BJ (cell line): ENCODE measurements around the gene RAB3A. TPM values are rescaled to one million over a fixed set of nuclear protein-coding genes. Genes with fewer than 3 reads are reported as not detected.

ENCODE experiments used
- CTCF ChIA-PET: fragments of 350-600 bp; formaldehyde crosslinking; extraction: SDS; loops from one replicate; lab custom pipeline; 2021; ENCODE audit warnings: antibody characterized with exemption, inconsistent platforms; lab: Yijun Ruan, JAX
- POLR2A ChIA-PET: fragments of 300-600 bp; sonication (Branson Sonifier 250); formaldehyde crosslinking; extraction: SDS; loops from one replicate; lab custom pipeline; 2021; ENCODE audit warnings: antibody characterized with exemption; lab: Charles Lee
- DNase-seq: peaks from one replicate; pipeline ENCODE4 v3.0.0-alpha.2; 2011; ENCODE audit warnings: low read depth
- H3K27me3 ChIP-seq: 2 replicates; pipeline ENCODE4 v1.6.0; 2011; ENCODE audit warnings: low read length; ENCODE audit not compliant: control insufficient read depth, insufficient read depth
- H3K36me3 ChIP-seq: 2 replicates; pipeline ENCODE4 v1.5.1; 2011; ENCODE audit warnings: low read length; ENCODE audit not compliant: control insufficient read depth, insufficient read depth
- H3K4me3 ChIP-seq: 2 replicates; pipeline ENCODE4 v1.5.1; 2011; ENCODE audit warnings: low read depth, mild to moderate bottlenecking, control low read depth, low read length
- polyA plus RNA-seq: library from polyadenylated mRNA; depleted of rRNA; stranded (reverse); fragments of >200 nt; gene quantifications from 2 replicates; pipeline ENCODE4 v1.2.3, GENCODE V29; 2011
- TF ChIP-seq, protein P1 (sequence below): IDR thresholded peaks from 2 replicates; pipeline ENCODE4 v1.5.1; 2011; ENCODE audit warnings: low read depth, mild to moderate bottlenecking, control low read depth, inconsistent platforms, low read length, moderate library complexity; ENCODE audit not compliant: insufficient read depth

The RAB3A gene
- polyA plus RNA-seq, 1 experiment, result 2.0 TPM

DNA sequence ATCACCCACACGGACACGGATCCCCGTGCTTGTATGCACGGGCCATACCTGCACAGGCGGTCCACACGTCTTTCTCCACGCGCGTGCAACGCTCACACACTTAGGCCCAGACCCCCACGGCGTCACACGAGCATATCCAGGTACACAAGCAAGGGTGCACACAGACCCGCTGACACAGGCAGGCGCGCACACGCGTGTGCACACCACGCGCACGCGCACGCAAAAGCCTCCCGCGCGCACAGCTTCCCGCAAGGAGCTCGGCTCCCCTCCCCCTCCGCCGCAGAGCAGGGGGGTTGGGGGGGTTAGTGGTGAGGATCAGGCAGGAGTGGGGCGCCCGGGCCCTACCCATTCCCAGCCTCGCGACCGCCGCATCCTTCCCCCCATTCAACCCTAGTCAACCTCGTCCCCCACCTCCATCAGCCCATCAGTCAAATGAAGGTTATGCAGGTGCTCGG is 407 bp downstream of the RAB3A start:
- no peaks in the 10 kb centered on the region for H3K27me3 ChIP-seq
- TF ChIP-seq, protein P1, sequence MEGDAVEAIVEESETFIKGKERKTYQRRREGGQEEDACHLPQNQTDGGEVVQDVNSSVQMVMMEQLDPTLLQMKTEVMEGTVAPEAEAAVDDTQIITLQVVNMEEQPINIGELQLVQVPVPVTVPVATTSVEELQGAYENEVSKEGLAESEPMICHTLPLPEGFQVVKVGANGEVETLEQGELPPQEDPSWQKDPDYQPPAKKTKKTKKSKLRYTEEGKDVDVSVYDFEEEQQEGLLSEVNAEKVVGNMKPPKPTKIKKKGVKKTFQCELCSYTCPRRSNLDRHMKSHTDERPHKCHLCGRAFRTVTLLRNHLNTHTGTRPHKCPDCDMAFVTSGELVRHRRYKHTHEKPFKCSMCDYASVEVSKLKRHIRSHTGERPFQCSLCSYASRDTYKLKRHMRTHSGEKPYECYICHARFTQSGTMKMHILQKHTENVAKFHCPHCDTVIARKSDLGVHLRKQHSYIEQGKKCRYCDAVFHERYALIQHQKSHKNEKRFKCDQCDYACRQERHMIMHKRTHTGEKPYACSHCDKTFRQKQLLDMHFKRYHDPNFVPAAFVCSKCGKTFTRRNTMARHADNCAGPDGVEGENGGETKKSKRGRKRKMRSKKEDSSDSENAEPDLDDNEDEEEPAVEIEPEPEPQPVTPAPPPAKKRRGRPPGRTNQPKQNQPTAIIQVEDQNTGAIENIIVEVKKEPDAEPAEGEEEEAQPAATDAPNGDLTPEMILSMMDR, result no peak
- H3K36me3 ChIP-seq, result peaks cover 8% of the 10 kb centered on the region
- ChIA-PET POLR2A (interaction anchor here (1.0 kb wide), 1 partner anchor 78 kb away, joined by 4 read pairs; the partner anchor contains the start of gene JUND), CTCF (interaction anchor here (1.0 to 12.0 kb wide), 5 partner anchors 41 to 223 kb away, joined by 3 to 109 read pairs (median 5); partner anchors contain the start of gene LSM4)
- H3K4me3 ChIP-seq, result peak overlapping the region; percentile 64
- no peak for DNase-seq

DNA sequence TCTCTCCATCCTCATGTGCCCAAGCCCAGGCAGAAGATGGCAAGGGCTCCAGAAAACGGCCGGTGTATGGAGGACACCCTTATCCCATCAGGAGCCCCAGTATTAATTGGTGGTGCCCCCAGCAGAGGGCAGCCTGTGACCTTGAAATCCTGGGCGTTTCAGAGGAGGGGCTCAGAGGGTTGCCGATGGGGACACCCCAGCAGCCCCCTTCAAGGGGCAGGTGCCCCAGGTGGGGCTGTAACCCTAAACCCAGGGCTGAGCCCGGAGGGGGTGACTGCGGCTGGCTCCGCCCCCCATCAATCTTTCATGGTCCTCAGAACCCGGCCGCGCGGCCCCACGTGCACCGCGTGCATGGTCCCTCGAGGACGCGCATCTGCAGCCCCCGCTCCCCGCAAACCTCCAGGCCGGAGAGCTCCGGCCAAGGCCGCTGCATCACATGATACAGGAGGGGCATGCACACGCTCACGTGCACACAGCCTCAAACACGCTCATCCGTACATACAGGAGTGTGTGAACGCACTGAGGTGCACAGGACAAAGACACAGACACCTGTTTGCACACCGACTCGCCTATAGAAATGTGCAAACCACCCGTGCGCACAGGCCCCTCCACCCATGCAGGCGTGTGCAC is 949 bp downstream of the RAB3A start:
- no peaks in the 10 kb centered on the region for H3K27me3 ChIP-seq
- peaks cover 13% of the 10 kb centered on the region for H3K36me3 ChIP-seq
- no peak for DNase-seq
- ChIA-PET POLR2A (no interaction called here), CTCF (interaction anchor here (1.0 to 12.0 kb wide), 4 partner anchors 46 to 209 kb away, joined by 3 to 109 read pairs (median 4); partner anchors contain the start of gene LSM4)
- TF ChIP-seq, protein P1, result peak; percentile 46
- peak overlapping the region; percentile 64 for H3K4me3 ChIP-seq

DNA sequence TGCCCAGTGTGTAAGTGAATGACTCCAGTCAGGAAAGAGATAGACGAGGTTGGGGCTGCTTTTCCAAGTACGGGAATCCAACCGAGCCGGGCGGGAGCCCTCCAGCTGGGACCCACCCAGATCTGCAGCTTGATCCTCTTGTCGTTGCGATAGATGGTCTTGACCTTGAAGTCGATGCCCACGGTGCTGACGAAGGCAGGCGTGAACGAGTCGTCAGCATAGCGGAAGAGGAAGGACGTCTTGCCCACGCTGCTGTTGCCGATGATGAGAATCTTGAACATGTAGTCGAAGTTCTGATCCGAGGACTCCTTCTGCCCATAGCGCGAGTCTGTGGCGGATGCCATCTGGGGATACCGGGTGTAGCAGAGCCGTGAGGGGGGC is 1.5 kb downstream of the RAB3A start:
- Histone ChIP-seq H3K27me3 (no peaks in the 10 kb centered on the region), H3K36me3 (peaks cover 15% of the 10 kb centered on the region), H3K4me3 (no peak overlapping the region)
- TF ChIP-seq, protein P1, result no peak
- CTCF ChIA-PET, result interaction anchor here (0.6 to 12.0 kb wide), 4 partner anchors 47 to 246 kb away, joined by 3 to 109 read pairs (median 4); a partner anchor contains a TSS
- no peak for DNase-seq
- POLR2A ChIA-PET, result no interaction called here

DNA sequence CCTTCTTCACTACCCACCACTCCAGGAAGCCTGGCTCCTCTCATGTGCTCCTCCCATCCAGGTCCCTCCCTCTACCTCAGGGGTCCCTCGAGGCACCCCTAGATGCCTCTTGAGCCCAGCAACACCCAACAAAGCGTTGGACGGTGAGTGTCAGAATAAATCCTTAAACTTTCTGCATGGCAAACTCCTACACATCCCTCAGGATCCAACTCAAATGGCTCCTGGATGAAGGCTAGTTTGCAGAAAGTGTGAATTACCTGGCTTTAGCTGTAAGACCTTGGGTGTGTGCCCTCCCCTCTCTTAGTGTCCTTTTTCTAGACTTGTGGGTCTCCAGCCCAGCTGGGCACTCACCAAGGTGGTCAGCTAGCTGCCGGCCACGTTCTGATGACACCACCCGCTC is 5.5 kb downstream of the RAB3A start:
- no peak for DNase-seq
- no peak overlapping the region for H3K4me3 ChIP-seq
- H3K36me3 ChIP-seq, result peaks cover 21% of the 10 kb centered on the region
- ChIA-PET CTCF (interaction anchor here (12.0 kb wide), 1 partner anchor 55 kb away, joined by 109 read pairs; a partner anchor contains a TSS), POLR2A (no interaction called here)
- TF ChIP-seq, protein P1, result no peak
- no peaks in the 10 kb centered on the region for H3K27me3 ChIP-seq

DNA sequence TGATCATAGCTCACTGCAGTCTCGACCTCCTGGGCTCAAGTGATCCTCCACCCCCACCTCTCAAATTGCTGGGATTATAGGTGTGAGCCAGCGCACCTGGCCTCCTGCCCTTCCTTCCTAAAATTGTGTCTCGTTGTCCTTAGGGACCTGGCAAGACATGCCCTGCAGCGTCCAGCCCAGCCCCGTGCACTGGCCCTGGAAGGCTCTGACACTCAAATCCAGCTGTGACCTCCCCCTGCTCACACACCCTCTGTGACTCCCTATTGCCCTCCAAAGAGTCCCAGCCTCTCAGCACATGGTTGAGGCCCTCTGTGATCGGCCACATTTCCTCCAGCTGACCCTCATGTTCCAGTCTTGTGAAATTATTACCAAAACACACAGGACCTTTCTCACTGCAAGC is 5.9 kb downstream of the RAB3A start:
- CTCF ChIA-PET, result interaction anchor here (12.0 kb wide), 1 partner anchor 55 kb away, joined by 109 read pairs; a partner anchor contains a TSS
- POLR2A ChIA-PET, result no interaction called here
- TF ChIP-seq, protein P1, result no peak
- H3K4me3 ChIP-seq, result no peak overlapping the region
- DNase-seq, result no peak
- peaks cover 21% of the 10 kb centered on the region for H3K36me3 ChIP-seq
- H3K27me3 ChIP-seq, result no peaks in the 10 kb centered on the region
